Left ventricle myocardium inferior (tissue), 1 donor: ENCODE measurements around the gene COMMD4. TPM values are rescaled to one million over a fixed set of nuclear protein-coding genes. Genes with fewer than 3 reads are reported as not detected.
"Not testable (repeated sequence)": the region's sequence is repeated elsewhere in the genome, so short reads cannot be mapped to it uniquely, and the experiment has no call there.

ENCODE experiments used
- DNase-seq: peaks from one replicate; pipeline ENCODE4 v3.0.0-alpha.2; 2020
- H3K27ac ChIP-seq: fragments of 200-600 bp; replicated peaks from 2 replicates; pipeline ENCODE4 v1.8.0; 2021
- H3K27me3 ChIP-seq: fragments of 200-600 bp; 2 replicates; pipeline ENCODE4 v1.8.0; 2021; ENCODE audit warnings: low read depth
- H3K36me3 ChIP-seq: fragments of 200-600 bp; 2 replicates; pipeline ENCODE4 v1.8.0; 2021
- H3K4me1 ChIP-seq: fragments of 200-600 bp; 2 replicates; pipeline ENCODE4 v1.8.0; 2021
- H3K4me3 ChIP-seq: fragments of 200-600 bp; 2 replicates; pipeline ENCODE4 v1.8.0; 2021; ENCODE audit warnings: mild to moderate bottlenecking, moderate library complexity
- H3K9me3 ChIP-seq: fragments of 200-600 bp; replicated peaks from 2 replicates; pipeline ENCODE4 v1.8.0; 2021
- intact Hi-C: fragments of 100-400 bp; cut with micrococcal nuclease; formaldehyde crosslinking; loops from one replicate; pipeline ENCODE4 v1.11.0; 2022
- total RNA-seq: library from RNA; stranded (reverse); fragmentation: NEBNext Ultra II Directional; extraction: Animal tissue kit (Norgen Biotek cat#: 25700); gene quantifications from one replicate; pipeline ENCODE4 v1.2.1, GENCODE V29; 2021
- TF ChIP-seq, protein P1 (sequence below): fragments of 200-600 bp; IDR thresholded peaks from 2 replicates; pipeline ENCODE4 v1.8.0; 2021; ENCODE audit warnings: antibody characterized with exemption, mild to moderate bottlenecking, borderline replicate concordance
- donor health status: DM: no; HTN: yes; CAD: no; lungs with severe emphysema.

The COMMD4 gene
- total RNA-seq, 1 donor from 2014 or later: 36.4 TPM

DNA sequence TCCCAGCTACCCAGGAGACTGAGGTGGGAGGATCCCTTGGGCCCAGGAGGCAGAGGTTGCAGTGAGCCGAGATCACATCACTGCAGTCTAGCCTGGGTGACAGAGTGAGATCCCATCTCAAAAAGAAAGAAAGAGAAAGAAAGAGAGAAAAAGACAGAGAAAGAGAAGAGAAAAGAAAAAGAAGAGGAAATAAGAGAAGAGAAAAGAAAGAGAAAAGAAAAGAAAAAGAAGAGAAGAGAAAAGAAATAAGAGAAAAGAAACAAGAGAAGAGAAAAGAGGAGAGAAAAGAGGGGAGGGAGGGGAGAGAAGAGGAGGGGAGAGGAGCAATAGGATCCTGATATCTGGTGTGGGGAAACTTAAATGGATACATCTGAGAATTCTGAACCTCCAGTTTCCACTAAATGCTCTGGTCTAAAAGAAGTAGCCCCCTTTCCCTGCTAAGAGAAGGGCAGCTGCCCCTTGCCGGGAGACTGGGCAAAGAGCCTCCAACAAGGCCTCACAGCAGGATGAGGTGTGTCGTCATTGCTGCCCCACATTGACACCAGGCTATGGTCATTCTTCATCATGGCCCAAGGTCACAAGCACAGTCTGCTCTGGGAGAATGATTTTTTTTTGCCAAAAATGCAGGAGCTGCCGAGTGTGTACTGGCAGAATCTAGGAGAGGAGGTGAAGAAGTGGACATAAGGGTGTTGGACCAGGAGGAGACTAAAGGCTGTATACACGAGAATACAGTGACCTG is 21.1 kb upstream of the COMMD4 start:
- H3K27me3 ChIP-seq: peaks cover 15% of the 10 kb centered on the region
- no peaks in the 10 kb centered on the region for H3K9me3 ChIP-seq
- DNase-seq: no peak
- no peaks in the 10 kb centered on the region for H3K4me1 ChIP-seq
- intact Hi-C loops: no loop called here
- TF ChIP-seq, protein P1, sequence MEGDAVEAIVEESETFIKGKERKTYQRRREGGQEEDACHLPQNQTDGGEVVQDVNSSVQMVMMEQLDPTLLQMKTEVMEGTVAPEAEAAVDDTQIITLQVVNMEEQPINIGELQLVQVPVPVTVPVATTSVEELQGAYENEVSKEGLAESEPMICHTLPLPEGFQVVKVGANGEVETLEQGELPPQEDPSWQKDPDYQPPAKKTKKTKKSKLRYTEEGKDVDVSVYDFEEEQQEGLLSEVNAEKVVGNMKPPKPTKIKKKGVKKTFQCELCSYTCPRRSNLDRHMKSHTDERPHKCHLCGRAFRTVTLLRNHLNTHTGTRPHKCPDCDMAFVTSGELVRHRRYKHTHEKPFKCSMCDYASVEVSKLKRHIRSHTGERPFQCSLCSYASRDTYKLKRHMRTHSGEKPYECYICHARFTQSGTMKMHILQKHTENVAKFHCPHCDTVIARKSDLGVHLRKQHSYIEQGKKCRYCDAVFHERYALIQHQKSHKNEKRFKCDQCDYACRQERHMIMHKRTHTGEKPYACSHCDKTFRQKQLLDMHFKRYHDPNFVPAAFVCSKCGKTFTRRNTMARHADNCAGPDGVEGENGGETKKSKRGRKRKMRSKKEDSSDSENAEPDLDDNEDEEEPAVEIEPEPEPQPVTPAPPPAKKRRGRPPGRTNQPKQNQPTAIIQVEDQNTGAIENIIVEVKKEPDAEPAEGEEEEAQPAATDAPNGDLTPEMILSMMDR: no peak
- H3K36me3 ChIP-seq: no peaks in the 10 kb centered on the region
- no peak overlapping the region for H3K27ac ChIP-seq
- H3K4me3 ChIP-seq: no peak overlapping the region

DNA sequence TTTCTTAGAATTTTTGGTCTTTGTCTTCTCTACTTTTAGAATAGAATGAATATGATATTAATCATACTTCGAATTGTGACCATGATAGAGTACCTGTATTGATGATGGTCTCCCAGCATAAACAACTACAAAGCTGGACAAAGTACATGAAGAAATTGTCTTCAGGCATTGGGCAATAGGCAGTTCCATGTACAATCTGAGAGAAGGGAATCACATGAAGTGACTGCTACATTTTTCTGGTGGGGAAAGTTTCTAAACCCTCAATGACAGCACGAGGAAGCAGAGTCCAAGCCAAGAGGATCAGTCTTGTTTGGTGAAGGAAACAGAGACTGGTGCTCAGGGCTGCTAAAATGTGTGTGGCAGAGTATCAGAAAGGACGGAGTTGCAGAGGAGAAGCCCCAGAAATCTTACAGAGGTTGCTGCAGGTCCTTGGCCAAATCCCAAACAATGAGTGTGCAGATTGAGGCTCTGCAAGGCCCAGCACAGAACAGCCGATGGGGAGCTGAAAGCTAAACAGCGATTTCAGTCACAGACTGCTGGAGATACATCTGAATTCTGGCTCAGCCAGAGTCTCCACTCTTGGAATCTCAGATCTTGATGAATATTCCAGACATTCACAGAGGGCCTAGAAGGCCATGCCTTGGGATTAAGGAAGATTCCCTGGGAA is 16.5 kb upstream of the COMMD4 start:
- H3K36me3 ChIP-seq, DNase-seq, H3K9me3 ChIP-seq, H3K4me1 ChIP-seq, H3K4me3 ChIP-seq, H3K27ac ChIP-seq, intact Hi-C loops, H3K27me3 ChIP-seq: not testable (repeated sequence)

DNA sequence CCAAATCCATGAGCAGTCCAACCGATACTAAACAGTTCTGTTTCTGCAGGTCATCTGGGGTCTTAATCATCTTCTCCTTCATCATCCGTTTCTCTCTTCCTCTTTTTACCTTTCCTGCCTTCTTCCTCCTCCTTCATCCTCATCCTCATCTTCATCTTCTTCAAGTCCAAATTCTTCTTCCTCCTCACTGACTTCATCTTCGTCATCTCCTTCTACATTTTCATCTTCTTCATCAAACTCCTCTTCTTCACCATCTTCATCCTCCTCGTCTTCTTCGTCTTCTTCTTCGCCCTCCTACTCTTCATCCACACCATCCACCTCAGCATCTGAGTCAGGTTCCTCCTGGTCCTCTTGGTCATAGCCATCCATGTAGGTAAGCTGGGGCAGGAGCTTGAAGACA is 14.2 kb upstream of the COMMD4 start:
- Histone ChIP-seq H3K27ac (no peak overlapping the region), H3K4me1 (no peaks in the 10 kb centered on the region), H3K9me3 (no peaks in the 10 kb centered on the region), H3K36me3 (no peaks in the 10 kb centered on the region), H3K27me3 (no peaks in the 10 kb centered on the region), H3K4me3 (no peak overlapping the region)
- intact Hi-C loops: no loop called here
- TF ChIP-seq, protein P1: no peak
- no peak for DNase-seq

DNA sequence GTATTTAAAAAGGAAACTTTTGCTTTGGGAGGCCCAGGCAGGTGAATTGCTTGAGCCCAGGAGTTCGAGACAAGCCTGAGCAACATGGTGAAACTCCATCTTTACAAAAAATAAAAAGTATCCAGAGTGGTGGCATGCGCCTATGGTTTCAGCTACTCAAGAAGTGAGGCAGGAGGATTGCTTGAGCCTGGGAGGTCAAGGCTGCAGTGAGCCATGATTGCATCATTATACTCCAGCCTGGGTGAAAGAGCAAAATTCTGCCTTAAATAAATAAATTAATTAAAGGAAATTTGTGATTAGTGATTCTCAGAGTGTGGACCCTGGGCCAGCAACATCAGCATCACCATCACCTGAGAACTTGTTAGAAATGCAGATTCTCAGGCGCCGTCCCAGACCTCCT is 9.9 kb upstream of the COMMD4 start:
- H3K36me3 ChIP-seq: no peaks in the 10 kb centered on the region
- no peak for DNase-seq
- no peaks in the 10 kb centered on the region for H3K4me1 ChIP-seq
- no peak overlapping the region for H3K4me3 ChIP-seq
- no peaks in the 10 kb centered on the region for H3K27me3 ChIP-seq
- TF ChIP-seq, protein P1: no peak
- intact Hi-C loops: no loop called here
- no peak overlapping the region for H3K27ac ChIP-seq
- H3K9me3 ChIP-seq: no peaks in the 10 kb centered on the region

DNA sequence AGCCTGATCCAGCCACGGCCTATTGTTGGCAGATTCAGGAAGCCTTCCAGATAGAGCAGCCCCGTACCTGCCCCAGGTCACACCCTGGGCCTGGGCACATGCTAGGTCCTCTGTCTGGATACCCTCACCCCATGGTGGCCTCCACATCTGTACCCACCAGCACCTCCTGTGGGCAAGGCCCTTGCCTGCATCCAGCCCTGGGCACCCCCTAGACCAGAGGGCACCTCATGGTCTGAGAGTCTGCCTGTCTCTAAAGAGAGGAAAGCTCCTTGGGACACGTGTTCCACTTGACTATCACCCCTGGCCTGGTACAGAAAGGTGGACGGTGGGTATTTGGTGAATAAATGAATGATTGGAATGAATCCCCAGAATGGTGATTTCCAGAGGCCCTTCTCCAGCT is 8.9 kb upstream of the COMMD4 start:
- H3K4me1 ChIP-seq: no peaks in the 10 kb centered on the region
- intact Hi-C loops: no loop called here
- no peaks in the 10 kb centered on the region for H3K9me3 ChIP-seq
- no peak for DNase-seq
- TF ChIP-seq, protein P1: no peak
- H3K36me3 ChIP-seq: no peaks in the 10 kb centered on the region
- H3K4me3 ChIP-seq: no peak overlapping the region
- no peak overlapping the region for H3K27ac ChIP-seq
- H3K27me3 ChIP-seq: no peaks in the 10 kb centered on the region

DNA sequence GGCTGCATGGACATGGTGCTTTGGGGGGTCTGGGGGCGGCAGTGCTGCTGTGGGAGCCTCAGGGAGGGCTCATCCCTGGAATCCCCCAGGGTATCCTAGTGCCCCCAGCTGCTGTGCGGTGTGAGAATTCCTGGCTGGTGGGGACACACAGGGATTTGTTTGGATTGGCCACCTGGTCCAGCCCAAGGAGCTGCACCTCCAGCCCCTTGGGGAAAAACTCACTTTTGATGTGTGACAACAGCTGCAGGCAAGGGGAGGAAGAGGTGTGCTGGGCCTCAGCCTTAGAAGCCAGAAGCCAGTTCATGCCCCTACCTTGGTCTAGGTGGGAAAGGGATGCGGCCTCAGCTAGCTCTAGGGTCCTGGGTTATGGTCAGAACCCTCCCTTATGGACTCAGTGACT is 8.4 kb upstream of the COMMD4 start:
- Histone ChIP-seq H3K4me3 (no peak overlapping the region), H3K4me1 (no peaks in the 10 kb centered on the region), H3K36me3 (no peaks in the 10 kb centered on the region), H3K9me3 (no peaks in the 10 kb centered on the region), H3K27me3 (no peaks in the 10 kb centered on the region), H3K27ac (no peak overlapping the region)
- intact Hi-C loops: no loop called here
- no peak for DNase-seq
- TF ChIP-seq, protein P1: no peak
